Measurements from ENCODE around the gene MAPK13.
"Not testable (repeated sequence)": the region's sequence is repeated elsewhere in the genome, so short reads cannot be mapped to it uniquely, and the experiment has no call there.

The MAPK13 gene

GRCh38 chr6:36115412-36115811 lies 14.9 kb upstream of the MAPK13 start:
- no peak for DNase-seq

- no peak for DNase-seq
Measured at GRCh38 chr6:36116066-36116864, 14.0 kb upstream of the MAPK13 start.

- no peak for DNase-seq
Measured at GRCh38 chr6:36116943-36117342, 13.4 kb upstream of the MAPK13 start.

GRCh38 chr6:36117658-36118549 lies 12.4 kb upstream of the MAPK13 start:
- no peak for DNase-seq

GRCh38 chr6:36118550-36119107 lies 11.7 kb upstream of the MAPK13 start:
- DNase-seq: peak; percentile 87

- no peak for DNase-seq
Measured at GRCh38 chr6:36119209-36119608, 11.1 kb upstream of the MAPK13 start.

GRCh38 chr6:36120018-36120417 lies 10.3 kb upstream of the MAPK13 start:
- DNase-seq: no peak

- peak; percentile 90 for DNase-seq
Measured at GRCh38 chr6:36120539-36120938, 9.8 kb upstream of the MAPK13 start.

GRCh38 chr6:36120979-36121786 lies 9.1 kb upstream of the MAPK13 start:
- DNase-seq: peak; percentile 86

GRCh38 chr6:36121787-36122494 lies 8.4 kb upstream of the MAPK13 start:
- no peak for DNase-seq

- no peak for DNase-seq
Measured at GRCh38 chr6:36122495-36123269, 7.6 kb upstream of the MAPK13 start.

- peak; percentile 95 for DNase-seq
Measured at GRCh38 chr6:36123270-36124139, 6.8 kb upstream of the MAPK13 start.

GRCh38 chr6:36124346-36124745 lies 6.0 kb upstream of the MAPK13 start:
- not testable (repeated sequence) for DNase-seq

GRCh38 chr6:36124881-36125280 lies 5.4 kb upstream of the MAPK13 start:
- no peak for DNase-seq

- no peak for DNase-seq
Measured at GRCh38 chr6:36125575-36125974, 4.7 kb upstream of the MAPK13 start.

GRCh38 chr6:36126121-36126520 lies 4.2 kb upstream of the MAPK13 start:
- no peak for DNase-seq

GRCh38 chr6:36126553-36127458 lies 3.5 kb upstream of the MAPK13 start:
- DNase-seq: no peak

- DNase-seq: no peak
Measured at GRCh38 chr6:36127462-36128016, 2.8 kb upstream of the MAPK13 start.

- no peak for DNase-seq
Measured at GRCh38 chr6:36128073-36128472, 2.2 kb upstream of the MAPK13 start.
